ENCODE data around the gene ZNF324. TPM values are rescaled to one million over a fixed set of nuclear protein-coding genes. Genes with fewer than 3 reads are reported as not detected.

Gene ZNF324
- total and polyA plus RNA-seq, 4 donors = 2.3 to 8.4 (median 5.5) TPM

DNA sequence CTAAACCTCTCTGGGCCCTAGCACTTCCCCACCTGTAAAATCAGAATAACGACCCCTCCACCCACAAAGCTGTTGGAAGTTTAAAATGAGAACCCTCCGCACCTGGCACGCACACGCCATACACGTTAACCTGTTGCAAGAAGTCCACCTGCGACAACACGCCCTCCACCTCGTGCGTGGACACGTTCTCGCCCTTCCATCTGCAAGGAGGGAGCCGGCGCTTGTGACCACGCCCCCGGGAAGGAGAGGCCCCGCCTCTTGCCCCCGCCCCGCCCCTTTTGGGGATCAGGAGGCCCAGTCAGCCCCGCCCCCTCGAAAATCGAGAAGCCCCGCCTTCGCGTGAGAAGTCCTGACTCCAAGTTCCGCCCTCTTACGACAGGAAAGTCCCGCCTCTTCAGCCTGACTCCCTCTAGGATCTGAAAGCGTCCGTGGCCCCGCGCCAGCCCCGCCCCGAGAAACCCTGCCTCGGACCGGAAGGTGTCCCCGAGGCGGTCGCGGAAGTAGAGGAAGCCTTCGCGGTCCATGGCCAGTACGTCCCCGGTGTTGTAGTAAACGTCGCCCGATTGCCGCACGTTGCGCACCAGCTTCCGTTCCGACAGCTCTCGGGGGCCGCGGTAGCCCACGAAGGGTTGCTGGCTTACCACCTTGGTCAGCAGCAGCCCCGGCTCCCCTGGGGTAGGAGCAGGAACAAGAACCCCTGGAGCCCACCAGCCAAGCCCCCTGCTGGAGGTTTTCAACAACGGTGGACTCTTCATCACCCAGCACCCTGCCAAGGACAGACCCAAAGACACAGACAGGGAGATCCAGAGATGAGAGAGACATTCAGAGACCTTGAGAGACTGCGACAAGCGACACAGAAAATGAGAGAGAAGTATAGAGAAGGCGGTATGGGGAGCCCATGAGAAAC, 32.4 kb downstream of the ZNF324 start:
- no peaks in the 10 kb centered on the region for H3K27me3 ChIP-seq (ENCODE audit: control insufficient read depth in 4 of 4, insufficient read depth in 4 of 4, low read length in 3 of 4)
- H3K4me1 ChIP-seq (ENCODE audit: control insufficient read depth in 4 of 4, insufficient read depth in 4 of 4, low read length in 3 of 4) = peaks cover 8 to 41% (median 20%) of the 10 kb centered on the region in 4 donors
- DNase-seq (ENCODE audit: low spot score) = peak; percentile 100
- 2% methylated on average over 60 of the region's 60 CpGs for WGBS
- H3K36me3 ChIP-seq (ENCODE audit: control insufficient read depth in 4 of 4, insufficient read depth in 3 of 4, low read depth in 1 of 4, low read length in 3 of 4) = peaks cover 0 to 3% (median 1%) of the 10 kb centered on the region in 4 donors
- peak overlapping the region; percentile 45 to 61 (median 54) for H3K4me3 ChIP-seq (ENCODE audit: low read depth in 1 of 3, low read length in 3 of 3)
- H3K9ac ChIP-seq (ENCODE audit: low read depth in 1 of 2, low read length in 2 of 2) = peak overlapping the region; percentile 11 to 62
- H3K9me3 ChIP-seq (ENCODE audit: control insufficient read depth in 4 of 4, low read length in 3 of 4) = no peaks in the 10 kb centered on the region
- peak overlapping the region; percentile 80 to 86 for H3K27ac ChIP-seq (ENCODE audit: low read depth in 1 of 2, low read length in 2 of 2)
- TF ChIP-seq, protein P1, sequence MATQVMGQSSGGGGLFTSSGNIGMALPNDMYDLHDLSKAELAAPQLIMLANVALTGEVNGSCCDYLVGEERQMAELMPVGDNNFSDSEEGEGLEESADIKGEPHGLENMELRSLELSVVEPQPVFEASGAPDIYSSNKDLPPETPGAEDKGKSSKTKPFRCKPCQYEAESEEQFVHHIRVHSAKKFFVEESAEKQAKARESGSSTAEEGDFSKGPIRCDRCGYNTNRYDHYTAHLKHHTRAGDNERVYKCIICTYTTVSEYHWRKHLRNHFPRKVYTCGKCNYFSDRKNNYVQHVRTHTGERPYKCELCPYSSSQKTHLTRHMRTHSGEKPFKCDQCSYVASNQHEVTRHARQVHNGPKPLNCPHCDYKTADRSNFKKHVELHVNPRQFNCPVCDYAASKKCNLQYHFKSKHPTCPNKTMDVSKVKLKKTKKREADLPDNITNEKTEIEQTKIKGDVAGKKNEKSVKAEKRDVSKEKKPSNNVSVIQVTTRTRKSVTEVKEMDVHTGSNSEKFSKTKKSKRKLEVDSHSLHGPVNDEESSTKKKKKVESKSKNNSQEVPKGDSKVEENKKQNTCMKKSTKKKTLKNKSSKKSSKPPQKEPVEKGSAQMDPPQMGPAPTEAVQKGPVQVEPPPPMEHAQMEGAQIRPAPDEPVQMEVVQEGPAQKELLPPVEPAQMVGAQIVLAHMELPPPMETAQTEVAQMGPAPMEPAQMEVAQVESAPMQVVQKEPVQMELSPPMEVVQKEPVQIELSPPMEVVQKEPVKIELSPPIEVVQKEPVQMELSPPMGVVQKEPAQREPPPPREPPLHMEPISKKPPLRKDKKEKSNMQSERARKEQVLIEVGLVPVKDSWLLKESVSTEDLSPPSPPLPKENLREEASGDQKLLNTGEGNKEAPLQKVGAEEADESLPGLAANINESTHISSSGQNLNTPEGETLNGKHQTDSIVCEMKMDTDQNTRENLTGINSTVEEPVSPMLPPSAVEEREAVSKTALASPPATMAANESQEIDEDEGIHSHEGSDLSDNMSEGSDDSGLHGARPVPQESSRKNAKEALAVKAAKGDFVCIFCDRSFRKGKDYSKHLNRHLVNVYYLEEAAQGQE (IDR thresholded peaks at IDR 0.05) = peak; percentile 70
- no peak for TF ChIP-seq HNF4G (IDR thresholded peaks at IDR 0.05)
- TF ChIP-seq, protein P2, sequence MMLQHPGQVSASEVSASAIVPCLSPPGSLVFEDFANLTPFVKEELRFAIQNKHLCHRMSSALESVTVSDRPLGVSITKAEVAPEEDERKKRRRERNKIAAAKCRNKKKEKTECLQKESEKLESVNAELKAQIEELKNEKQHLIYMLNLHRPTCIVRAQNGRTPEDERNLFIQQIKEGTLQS (IDR thresholded peaks at IDR 0.05) = no peak
- no peak for TF ChIP-seq TAF1 (conservative IDR thresholded peaks at IDR 0.05)
- TF ChIP-seq EGR1 (IDR thresholded peaks at IDR 0.05; ENCODE audit: low read depth in 2 of 2) = peak; percentile 7 to 75
- TF ChIP-seq FOXA2 (IDR thresholded peaks at IDR 0.05) = no peak
- TF ChIP-seq GABPA (IDR thresholded peaks at IDR 0.05 in 1 of 2, conservative IDR thresholded peaks at IDR 0.05 in 1 of 2) = peak; percentile 95 to 98
- peak; percentile 73 for TF ChIP-seq FOXA1 (IDR thresholded peaks at IDR 0.05)
- peak; percentile 33 for TF ChIP-seq NR2F2 (IDR thresholded peaks at IDR 0.05)
- TF ChIP-seq RXRA (IDR thresholded peaks at IDR 0.05) = peak; percentile 49 to 66
- TF ChIP-seq, protein P3, sequence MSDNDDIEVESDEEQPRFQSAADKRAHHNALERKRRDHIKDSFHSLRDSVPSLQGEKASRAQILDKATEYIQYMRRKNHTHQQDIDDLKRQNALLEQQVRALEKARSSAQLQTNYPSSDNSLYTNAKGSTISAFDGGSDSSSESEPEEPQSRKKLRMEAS (IDR thresholded peaks at IDR 0.05) = peak; percentile 82
- peak; percentile 12 to 58 for TF ChIP-seq RAD21 (IDR thresholded peaks at IDR 0.05)
- TF ChIP-seq, protein P4, sequence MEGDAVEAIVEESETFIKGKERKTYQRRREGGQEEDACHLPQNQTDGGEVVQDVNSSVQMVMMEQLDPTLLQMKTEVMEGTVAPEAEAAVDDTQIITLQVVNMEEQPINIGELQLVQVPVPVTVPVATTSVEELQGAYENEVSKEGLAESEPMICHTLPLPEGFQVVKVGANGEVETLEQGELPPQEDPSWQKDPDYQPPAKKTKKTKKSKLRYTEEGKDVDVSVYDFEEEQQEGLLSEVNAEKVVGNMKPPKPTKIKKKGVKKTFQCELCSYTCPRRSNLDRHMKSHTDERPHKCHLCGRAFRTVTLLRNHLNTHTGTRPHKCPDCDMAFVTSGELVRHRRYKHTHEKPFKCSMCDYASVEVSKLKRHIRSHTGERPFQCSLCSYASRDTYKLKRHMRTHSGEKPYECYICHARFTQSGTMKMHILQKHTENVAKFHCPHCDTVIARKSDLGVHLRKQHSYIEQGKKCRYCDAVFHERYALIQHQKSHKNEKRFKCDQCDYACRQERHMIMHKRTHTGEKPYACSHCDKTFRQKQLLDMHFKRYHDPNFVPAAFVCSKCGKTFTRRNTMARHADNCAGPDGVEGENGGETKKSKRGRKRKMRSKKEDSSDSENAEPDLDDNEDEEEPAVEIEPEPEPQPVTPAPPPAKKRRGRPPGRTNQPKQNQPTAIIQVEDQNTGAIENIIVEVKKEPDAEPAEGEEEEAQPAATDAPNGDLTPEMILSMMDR (IDR thresholded peaks at IDR 0.05; ENCODE audit: low read depth, low read length, missing input control) = no peak
- TF ChIP-seq SP1 (IDR thresholded peaks at IDR 0.05) = peak; percentile 85
- TF ChIP-seq JUND (IDR thresholded peaks at IDR 0.05) = peak in 1 of 2 donors; percentile 7
- TF ChIP-seq HNF4A (conservative IDR thresholded peaks at IDR 0.05) = peak in 1 of 2 donors; percentile 39
- TF ChIP-seq, protein P5, sequence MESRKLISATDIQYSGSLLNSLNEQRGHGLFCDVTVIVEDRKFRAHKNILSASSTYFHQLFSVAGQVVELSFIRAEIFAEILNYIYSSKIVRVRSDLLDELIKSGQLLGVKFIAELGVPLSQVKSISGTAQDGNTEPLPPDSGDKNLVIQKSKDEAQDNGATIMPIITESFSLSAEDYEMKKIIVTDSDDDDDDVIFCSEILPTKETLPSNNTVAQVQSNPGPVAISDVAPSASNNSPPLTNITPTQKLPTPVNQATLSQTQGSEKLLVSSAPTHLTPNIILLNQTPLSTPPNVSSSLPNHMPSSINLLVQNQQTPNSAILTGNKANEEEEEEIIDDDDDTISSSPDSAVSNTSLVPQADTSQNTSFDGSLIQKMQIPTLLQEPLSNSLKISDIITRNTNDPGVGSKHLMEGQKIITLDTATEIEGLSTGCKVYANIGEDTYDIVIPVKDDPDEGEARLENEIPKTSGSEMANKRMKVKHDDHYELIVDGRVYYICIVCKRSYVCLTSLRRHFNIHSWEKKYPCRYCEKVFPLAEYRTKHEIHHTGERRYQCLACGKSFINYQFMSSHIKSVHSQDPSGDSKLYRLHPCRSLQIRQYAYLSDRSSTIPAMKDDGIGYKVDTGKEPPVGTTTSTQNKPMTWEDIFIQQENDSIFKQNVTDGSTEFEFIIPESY (IDR thresholded peaks at IDR 0.05) = peak; percentile 81
- peak; percentile 64 for TF ChIP-seq YY1 (IDR thresholded peaks at IDR 0.05)

Measured in liver (tissue), 9 donors.